Body of pancreas (tissue), 4 donors: ENCODE results near the gene PLCG2.

Source experiments
- CTCF ChIP-seq, 7 experiments: fragments of 450-650 bp in 4 of 7; fragments of 200-600 bp in 3 of 7; sonication (generic) in 3 of 7; IDR thresholded peaks; one replicate each; pipeline ENCODE4 v1.5.1; 2016 to 2019; ENCODE audit warnings: antibody characterized with exemption in 7 of 7
- POLR2A ChIP-seq, 3 donors: fragments of 450-650 bp; IDR thresholded peaks; one replicate each; pipeline ENCODE4 v1.6.1; 2016; ENCODE audit warnings: antibody characterized with exemption in 3 of 3, mild to moderate bottlenecking in 2 of 3

- TF ChIP-seq CTCF (IDR thresholded peaks at IDR 0.05) = no peak
- TF ChIP-seq POLR2A (IDR thresholded peaks at IDR 0.05) = no peak
These were observed 226.9 kb downstream of the PLCG2 start for GRCh38 chr16:82006036-82006435.
